Neuron (in vitro differentiated cells): ENCODE results near the gene PDLIM5.

Experiments
- H2AFZ ChIP-seq: one replicate; pipeline ENCODE4 v1.6.1; 2013; ENCODE audit warnings: low read depth, mild to moderate bottlenecking, inconsistent platforms, low read length, moderate library complexity
- H3K27me3 ChIP-seq: one replicate; pipeline ENCODE4 v1.6.1; 2013; ENCODE audit warnings: low read length; ENCODE audit not compliant: insufficient read depth
- H3K36me3 ChIP-seq: one replicate; pipeline ENCODE4 v1.6.1; 2013; ENCODE audit warnings: low read length; ENCODE audit not compliant: insufficient read depth
- H3K4me1 ChIP-seq: one replicate; pipeline ENCODE4 v1.6.1; 2013; ENCODE audit warnings: low read length; ENCODE audit not compliant: insufficient read depth
- H3K4me3 ChIP-seq: 2 replicates; pipeline ENCODE4 v1.5.1; 2013; ENCODE audit warnings: mild to moderate bottlenecking, low read length, moderate library complexity
- H3K9me3 ChIP-seq: one replicate; pipeline ENCODE4 v1.6.1; 2013; ENCODE audit warnings: low read length

Gene PDLIM5

GRCh38 chr4:94516999-94517398, 65.3 kb downstream of the PDLIM5 start:
- Histone ChIP-seq H3K27me3 (no peaks in the 10 kb centered on the region), H3K4me1 (no peaks in the 10 kb centered on the region), H3K4me3 (no peak overlapping the region), H3K36me3 (no peaks in the 10 kb centered on the region), H3K9me3 (peaks cover 3% of the 10 kb centered on the region), H2AFZ (no peak overlapping the region)

- Histone ChIP-seq H3K36me3 (no peaks in the 10 kb centered on the region), H3K4me1 (no peaks in the 10 kb centered on the region), H3K4me3 (no peak overlapping the region), H3K27me3 (no peaks in the 10 kb centered on the region), H2AFZ (no peak overlapping the region), H3K9me3 (no peaks in the 10 kb centered on the region)
These were observed 65.8 kb downstream of the PDLIM5 start for GRCh38 chr4:94517492-94517891.

GRCh38 chr4:94519019-94519418, 67.3 kb downstream of the PDLIM5 start:
- Histone ChIP-seq H2AFZ (no peak overlapping the region), H3K36me3 (no peaks in the 10 kb centered on the region), H3K9me3 (no peaks in the 10 kb centered on the region), H3K4me1 (peaks cover 2% of the 10 kb centered on the region), H3K27me3 (no peaks in the 10 kb centered on the region), H3K4me3 (no peak overlapping the region)

- H3K4me3 ChIP-seq, result no peak overlapping the region
- H2AFZ ChIP-seq, result no peak overlapping the region
- H3K4me1 ChIP-seq, result peaks cover 2% of the 10 kb centered on the region
- no peaks in the 10 kb centered on the region for H3K36me3 ChIP-seq
- H3K9me3 ChIP-seq, result no peaks in the 10 kb centered on the region
- H3K27me3 ChIP-seq, result no peaks in the 10 kb centered on the region
These were observed 68.4 kb downstream of the PDLIM5 start for GRCh38 chr4:94519925-94520789.

GRCh38 chr4:94523033-94523580, 71.4 kb downstream of the PDLIM5 start:
- no peak overlapping the region for H3K4me3 ChIP-seq
- H3K4me1 ChIP-seq, result peaks cover 2% of the 10 kb centered on the region
- H3K27me3 ChIP-seq, result no peaks in the 10 kb centered on the region
- peaks cover 8% of the 10 kb centered on the region for H3K36me3 ChIP-seq
- no peak overlapping the region for H2AFZ ChIP-seq
- no peaks in the 10 kb centered on the region for H3K9me3 ChIP-seq

- H3K27me3 ChIP-seq, result no peaks in the 10 kb centered on the region
- no peak overlapping the region for H3K4me3 ChIP-seq
- H2AFZ ChIP-seq, result no peak overlapping the region
- no peaks in the 10 kb centered on the region for H3K9me3 ChIP-seq
- peaks cover 9% of the 10 kb centered on the region for H3K36me3 ChIP-seq
- peaks cover 2% of the 10 kb centered on the region for H3K4me1 ChIP-seq
These were observed 71.9 kb downstream of the PDLIM5 start for GRCh38 chr4:94523617-94524016.

- Histone ChIP-seq H3K4me1 (peaks cover 2% of the 10 kb centered on the region), H3K27me3 (no peaks in the 10 kb centered on the region), H2AFZ (no peak overlapping the region), H3K9me3 (no peaks in the 10 kb centered on the region), H3K36me3 (peaks cover 9% of the 10 kb centered on the region), H3K4me3 (no peak overlapping the region)
These were observed 74.4 kb downstream of the PDLIM5 start for GRCh38 chr4:94525993-94526728.

- peaks cover 9% of the 10 kb centered on the region for H3K36me3 ChIP-seq
- no peaks in the 10 kb centered on the region for H3K9me3 ChIP-seq
- H2AFZ ChIP-seq, result no peak overlapping the region
- no peak overlapping the region for H3K4me3 ChIP-seq
- peaks cover 2% of the 10 kb centered on the region for H3K4me1 ChIP-seq
- H3K27me3 ChIP-seq, result no peaks in the 10 kb centered on the region
These were observed 76.0 kb downstream of the PDLIM5 start for GRCh38 chr4:94527556-94528233.

GRCh38 chr4:94528792-94529451, 77.2 kb downstream of the PDLIM5 start:
- no peaks in the 10 kb centered on the region for H3K4me1 ChIP-seq
- no peak overlapping the region for H2AFZ ChIP-seq
- peaks cover 9% of the 10 kb centered on the region for H3K36me3 ChIP-seq
- no peaks in the 10 kb centered on the region for H3K9me3 ChIP-seq
- H3K4me3 ChIP-seq, result no peak overlapping the region
- H3K27me3 ChIP-seq, result no peaks in the 10 kb centered on the region

- no peak overlapping the region for H2AFZ ChIP-seq
- peaks cover under 1% of the 10 kb centered on the region for H3K4me1 ChIP-seq
- no peak overlapping the region for H3K4me3 ChIP-seq
- no peaks in the 10 kb centered on the region for H3K9me3 ChIP-seq
- peaks cover 9% of the 10 kb centered on the region for H3K36me3 ChIP-seq
- H3K27me3 ChIP-seq, result no peaks in the 10 kb centered on the region
These were observed 78.3 kb downstream of the PDLIM5 start for GRCh38 chr4:94530073-94530472.

GRCh38 chr4:94531991-94532789, 80.4 kb downstream of the PDLIM5 start:
- Histone ChIP-seq H3K9me3 (no peaks in the 10 kb centered on the region), H3K4me1 (peaks cover 19% of the 10 kb centered on the region), H3K4me3 (no peak overlapping the region), H3K27me3 (no peaks in the 10 kb centered on the region), H2AFZ (no peak overlapping the region), H3K36me3 (peaks cover 6% of the 10 kb centered on the region)
